Inferior parietal cortex (tissue), 1 donor: ENCODE results near the gene ACP1.
A peak's percentile ranks its signal among the peaks of the same experiment; 100 is the strongest.
"Not testable (repeated sequence)": the region's sequence is repeated elsewhere in the genome, so short reads cannot be mapped to it uniquely, and the experiment has no call there.

Experiments
- DNase-seq: peaks from one replicate; pipeline ENCODE4 v3.0.0-alpha.2; 2016; ENCODE audit errors: extremely low spot score

The ACP1 gene

GRCh38 chr2:310994-311393 is 46.2 kb downstream of the ACP1 start:
- DNase-seq: no peak

GRCh38 chr2:313991-314390 is 49.2 kb downstream of the ACP1 start:
- DNase-seq: no peak

GRCh38 chr2:314561-315336 is 50.0 kb downstream of the ACP1 start:
- no peak for DNase-seq

- not testable (repeated sequence) for DNase-seq
Observed at GRCh38 chr2:315925-316324, 51.2 kb downstream of the ACP1 start.

GRCh38 chr2:316381-316780 is 51.6 kb downstream of the ACP1 start:
- DNase-seq: no peak

GRCh38 chr2:317501-318424 is 53.0 kb downstream of the ACP1 start:
- DNase-seq: peak; percentile 20

- no peak for DNase-seq
Observed at GRCh38 chr2:319059-319600, 54.4 kb downstream of the ACP1 start.

GRCh38 chr2:320561-320960 is 55.8 kb downstream of the ACP1 start:
- no peak for DNase-seq

- DNase-seq: no peak
Observed at GRCh38 chr2:322326-322725, 57.6 kb downstream of the ACP1 start.

- no peak for DNase-seq
Observed at GRCh38 chr2:323035-323434, 58.3 kb downstream of the ACP1 start.
